GM21360 (cell line): ENCODE results near the gene SOWAHC.

Source experiments
- ATAC-seq: cut with Tn5 transposase; IDR thresholded peaks from one replicate; pipeline ENCODE4 v1.9.1; 2021; ENCODE audit warnings: mild to moderate bottlenecking, moderate library complexity; ENCODE audit not compliant: unreplicated experiment

The SOWAHC gene

DNA sequence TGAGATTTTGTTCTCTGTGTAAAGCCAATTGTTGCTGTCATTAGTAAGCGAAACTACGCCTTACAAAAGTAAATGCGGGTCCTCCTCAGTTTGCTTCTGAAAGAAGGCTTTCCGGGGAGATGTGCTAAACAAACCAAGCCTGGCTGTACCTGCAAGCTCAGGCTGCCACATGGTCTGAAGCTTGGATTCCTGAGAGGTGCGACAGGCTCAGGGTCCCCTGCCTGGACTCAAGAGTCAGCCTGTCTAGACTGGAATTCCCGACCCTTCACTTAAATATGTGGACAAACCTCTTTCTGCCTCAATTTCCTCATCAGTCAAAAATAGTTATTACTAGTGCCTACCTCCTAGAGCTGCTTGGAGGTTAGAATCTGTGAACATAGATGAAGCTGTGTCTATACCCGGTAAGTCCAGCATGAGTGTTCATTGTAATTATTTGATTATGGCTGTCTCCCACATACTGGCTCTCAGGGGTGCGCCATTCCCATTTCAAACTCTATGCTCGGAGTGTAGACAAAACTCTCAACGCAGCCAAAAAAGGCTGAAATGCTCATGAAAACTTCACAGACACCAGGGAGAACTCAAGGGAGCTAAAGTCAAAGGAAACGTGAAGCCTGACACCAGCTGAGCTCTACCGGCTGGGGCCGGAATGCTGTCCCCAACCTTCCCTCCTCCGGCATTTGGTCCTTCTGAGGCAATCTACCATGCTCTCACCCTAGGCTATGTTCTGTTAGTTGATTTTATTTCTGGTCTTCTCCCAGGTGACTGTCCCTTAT lies 31.4 kb downstream of the SOWAHC start:
- ATAC-seq: no peak

DNA sequence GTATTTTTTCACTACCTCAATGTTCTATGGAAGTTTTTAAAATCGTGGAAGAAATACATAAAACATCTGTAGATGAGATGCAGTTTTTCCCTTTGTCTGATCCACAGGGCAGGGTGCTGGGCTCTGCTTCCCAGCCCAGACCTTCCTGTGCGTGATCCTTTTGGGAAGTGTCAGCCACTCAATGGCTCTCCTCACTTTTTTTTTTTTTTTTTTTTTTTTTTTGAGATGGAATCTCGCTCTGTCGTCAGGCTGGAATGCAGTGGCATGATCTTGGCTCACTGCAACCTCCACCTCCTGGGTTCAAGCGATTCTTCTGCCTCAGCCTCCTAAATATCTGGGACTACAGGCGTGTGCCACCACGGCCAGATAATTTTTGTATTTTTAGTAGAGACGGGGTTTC lies 32.8 kb downstream of the SOWAHC start:
- no peak for ATAC-seq

DNA sequence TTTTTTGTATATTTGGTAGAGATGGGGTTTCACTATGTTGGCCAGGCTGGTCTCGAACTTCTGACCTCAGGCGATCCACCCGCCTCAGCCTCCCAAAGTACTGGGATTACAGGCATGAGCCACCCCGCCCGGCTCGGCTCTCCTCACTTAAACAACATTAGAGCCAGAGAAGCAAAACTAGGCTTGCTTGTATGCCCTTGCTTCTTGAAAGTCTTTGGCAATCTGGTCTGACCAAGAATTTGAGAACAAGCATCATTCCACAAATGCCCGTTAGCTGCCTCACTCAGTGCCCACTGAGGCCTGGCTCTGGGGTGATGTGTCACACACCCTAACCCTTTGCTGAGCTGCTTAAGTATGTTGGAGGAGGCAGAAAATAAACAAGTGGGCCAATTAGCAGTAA lies 33.5 kb downstream of the SOWAHC start:
- ATAC-seq: no peak

DNA sequence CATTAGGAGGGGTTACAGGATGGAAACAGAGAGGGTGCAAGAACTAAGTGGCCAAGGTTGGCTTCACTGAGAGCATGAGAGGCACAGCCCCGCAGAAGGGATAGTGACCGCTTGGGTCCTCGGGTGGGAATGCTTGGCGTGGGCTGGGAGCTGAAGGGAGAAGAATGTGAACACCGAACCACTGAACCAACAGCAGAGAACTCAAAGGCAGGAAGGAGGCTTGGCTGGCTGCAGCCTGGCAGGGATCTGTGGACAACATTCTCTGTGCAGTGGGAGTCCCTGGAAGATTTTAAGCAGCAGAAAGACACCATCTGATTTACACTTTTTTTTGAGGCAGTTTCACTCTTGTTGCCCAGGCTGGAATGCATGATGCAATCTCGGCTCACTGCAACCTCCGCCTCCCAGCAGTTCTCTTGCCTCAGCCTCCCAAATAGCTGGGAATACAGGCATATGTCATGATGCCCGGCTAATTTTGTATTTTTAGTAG lies 33.9 kb downstream of the SOWAHC start:
- ATAC-seq: no peak

DNA sequence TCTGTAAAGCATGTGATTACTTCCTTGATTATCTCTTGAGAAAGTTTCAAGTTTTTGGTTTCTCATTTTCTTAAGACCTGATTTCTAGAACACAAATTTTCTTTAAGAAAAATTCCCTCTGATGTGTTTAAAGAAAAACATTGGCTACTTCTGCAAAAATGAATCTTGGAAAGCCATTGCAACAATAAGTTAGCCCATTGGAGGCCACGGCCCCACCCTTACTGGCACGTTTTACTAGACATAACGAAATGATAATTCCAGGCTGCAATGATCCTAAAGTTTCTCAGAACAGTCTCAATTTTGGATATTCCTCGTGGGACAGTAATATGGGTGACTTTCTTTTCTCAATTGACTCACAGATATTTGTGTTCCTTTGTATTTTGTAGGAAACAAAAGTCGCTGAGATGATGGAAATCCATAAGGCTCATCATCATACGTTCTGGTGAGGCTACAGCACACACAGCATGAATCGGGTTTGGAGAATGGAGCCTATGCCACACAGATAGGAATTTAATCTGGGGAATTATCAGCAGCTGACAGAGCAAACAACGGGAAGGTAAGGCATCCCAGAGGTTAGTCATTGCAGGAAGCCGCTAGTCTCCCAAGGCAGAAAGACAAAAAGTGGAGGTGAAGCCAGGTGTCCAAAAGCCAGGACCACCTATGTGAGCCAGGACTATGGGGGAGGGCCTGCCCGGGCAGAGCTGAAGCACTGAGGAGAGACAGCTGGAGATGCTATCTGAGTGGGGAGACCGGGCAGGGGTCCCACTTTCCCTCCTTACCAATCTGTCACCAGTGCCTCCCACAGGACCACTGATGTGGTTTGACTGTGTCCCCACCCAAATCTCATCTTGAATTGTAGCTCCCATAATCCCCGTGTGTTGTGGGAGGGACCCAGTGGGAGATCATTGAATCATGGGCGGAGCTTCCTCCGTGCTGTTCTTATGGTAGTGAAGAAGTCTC lies 35.9 kb downstream of the SOWAHC start:
- no peak for ATAC-seq

DNA sequence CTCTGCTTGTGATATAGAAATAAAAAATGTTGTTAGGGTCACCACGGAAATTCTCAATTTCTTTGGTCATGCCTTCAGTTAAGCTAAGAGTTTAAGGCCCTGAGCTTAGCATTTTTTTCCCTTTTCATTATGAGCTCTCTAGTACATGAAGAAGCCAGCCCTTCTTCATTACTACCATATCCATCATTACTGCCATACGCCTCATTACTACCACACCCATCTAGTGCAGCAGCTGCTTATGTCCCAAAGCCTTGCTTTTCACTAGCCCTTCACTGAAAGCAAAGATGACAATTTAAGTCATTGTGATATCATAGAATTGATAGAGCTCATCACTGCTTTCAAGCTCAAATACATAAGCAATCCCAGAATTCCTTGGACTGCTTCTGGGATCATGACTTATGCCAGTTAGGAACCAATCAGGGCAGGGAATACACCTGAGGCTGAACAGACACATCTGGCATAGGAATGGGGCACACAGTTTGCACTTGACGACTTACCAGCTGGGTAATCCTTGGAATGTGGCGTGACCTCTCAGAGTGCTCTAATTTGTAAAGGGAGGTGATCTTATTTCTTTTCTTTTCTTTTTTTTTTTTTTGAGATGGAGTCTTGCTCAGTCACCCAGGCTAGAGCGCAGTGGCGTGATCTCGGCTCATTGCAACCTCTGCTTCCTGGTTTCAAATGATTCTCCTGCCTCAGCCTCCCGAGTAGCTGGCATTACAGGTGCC lies 40.3 kb downstream of the SOWAHC start:
- ATAC-seq: no peak

DNA sequence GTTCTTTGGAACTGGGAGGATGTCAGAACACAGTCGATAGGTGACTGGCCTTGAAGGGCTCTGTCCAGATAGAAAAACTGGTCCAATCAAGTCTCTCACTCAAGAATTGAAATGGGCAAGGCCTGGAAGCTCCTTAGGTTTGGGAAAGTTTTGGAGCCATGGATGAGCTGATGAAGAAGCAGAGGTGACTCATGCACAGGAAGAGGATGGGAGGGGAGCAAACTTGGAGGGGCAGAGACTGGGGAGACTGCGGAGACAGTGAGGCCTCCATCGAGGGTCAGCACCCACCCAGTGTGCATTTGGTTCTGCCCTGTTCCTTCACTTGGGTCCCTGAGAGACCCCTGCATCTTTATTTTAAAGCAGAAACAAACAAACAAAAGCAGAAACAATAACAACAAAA lies 41.1 kb downstream of the SOWAHC start:
- no peak for ATAC-seq

DNA sequence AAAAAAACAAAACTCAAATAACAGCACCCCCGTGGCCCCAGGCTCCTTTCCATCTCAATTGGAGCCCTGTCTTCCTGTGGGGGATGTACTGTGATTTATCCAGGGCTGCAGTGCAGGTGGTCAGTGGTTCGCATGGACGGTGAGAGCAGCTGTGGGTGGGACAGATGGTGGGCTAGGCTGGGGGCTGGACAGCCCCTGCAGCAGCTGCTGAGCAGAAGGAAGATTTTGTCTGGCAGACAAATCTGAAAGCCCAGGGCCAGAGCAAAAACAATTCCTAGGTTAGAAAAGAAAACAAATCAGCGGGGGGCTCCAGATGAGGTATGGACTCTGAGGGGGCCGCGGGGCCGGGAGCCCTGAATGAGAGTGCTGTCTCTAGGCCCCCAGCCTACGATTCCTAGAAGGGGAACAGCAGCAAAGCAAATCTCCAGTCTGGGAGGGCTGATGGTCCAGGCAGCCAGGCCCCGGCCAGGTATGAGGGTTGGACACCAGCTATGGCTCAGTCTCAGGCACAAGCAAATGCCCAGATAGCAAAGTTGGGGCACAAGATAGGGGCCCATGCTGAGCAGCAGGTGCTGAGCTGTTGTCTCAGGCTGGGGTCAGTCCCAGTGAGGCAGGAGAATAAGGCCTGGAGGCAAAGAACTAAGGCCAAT lies 45.4 kb downstream of the SOWAHC start:
- no peak for ATAC-seq

DNA sequence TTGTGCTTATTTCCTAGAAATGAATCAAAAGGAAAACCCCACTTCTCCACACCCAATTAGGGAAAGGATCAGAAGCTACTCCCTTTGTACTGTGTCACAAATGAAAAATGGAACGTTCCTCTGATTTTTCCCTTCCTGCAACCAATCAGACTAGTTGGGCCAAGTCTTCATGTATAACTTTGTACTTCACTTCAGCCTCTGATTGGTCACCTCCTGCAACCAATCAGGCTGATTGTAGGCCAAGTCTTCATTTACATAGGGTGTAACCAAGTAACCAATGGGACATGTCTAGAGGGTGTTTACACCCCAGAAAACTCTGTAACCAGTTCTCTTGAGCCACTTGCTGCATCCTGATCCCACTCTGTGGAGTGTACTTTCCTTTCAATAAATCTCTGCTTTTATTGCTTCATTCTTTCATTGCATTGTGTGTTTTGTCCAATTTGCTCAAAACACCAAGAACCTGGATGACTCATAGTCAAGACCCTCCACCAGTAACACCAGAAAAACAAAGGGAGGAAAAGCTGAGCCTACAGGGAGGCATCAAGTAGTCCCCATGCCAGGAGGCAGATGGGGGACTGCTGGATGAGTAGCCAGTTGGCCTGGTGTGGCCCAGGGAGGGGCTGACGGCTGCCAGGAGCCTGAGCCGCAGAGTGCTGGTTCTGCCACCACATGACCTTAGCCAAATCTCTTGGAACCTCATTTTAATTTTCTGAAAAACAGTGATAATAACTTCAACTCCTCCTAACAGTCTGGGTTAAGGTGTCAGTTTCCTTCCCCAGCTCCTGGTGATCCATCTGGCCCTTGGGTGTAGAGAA lies 46.1 kb downstream of the SOWAHC start:
- ATAC-seq: no peak

DNA sequence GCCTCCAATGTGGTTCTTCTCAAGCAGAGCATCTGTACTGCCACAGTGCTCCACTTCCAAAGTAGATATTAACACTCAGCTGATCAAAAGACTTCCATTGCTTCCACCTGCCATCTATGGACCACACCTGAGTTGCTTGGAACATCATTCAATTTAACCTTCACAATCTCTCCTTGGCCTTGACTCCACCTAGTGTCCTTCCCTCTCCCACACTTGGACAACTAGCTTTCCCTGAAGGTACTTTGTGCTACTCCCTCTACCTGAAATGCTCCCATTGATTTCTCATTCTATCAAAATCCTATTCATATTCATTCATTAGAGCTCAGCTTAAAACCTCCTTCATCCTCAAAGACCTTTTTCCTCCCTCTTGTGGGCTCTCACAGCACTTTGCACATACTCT lies 48.7 kb downstream of the SOWAHC start:
- ATAC-seq: no peak

DNA sequence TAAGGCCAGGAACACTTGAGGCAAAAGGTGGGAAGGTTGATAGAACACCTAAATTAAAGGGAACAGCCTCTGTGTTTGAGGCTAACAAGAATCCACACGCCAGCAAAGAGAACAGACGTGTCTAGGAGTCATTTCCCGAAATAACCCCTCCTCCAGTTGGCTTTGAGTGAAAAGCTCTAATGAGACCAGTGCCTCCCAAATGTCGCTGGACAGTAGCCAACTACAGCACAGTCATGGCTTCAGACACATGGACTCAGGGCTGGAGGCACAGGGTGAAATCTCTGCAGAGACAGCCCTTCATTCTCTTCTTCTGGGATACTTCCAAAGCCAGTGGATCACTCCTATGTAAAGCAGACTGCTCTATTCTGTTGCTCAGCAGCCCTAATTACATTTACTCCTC lies 49.6 kb downstream of the SOWAHC start:
- ATAC-seq: no peak

DNA sequence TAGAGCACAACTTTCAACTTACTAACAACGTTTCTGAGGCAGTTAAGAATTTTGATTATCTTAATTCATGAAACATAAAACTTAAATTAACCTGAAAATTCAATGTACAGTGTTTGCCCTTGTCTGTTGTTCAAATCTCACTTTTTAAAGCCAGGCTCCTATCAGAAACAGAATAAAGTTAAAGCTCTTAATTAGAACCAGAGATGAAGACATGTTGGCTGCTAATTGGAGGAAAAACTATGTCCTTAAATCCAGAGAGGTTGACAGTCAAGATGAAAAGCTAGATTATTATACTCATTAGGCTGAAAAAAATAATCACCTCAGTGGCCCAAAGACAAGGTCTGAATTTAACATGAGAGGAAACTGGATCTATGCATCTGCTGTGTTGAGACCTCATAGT lies 52.3 kb downstream of the SOWAHC start:
- ATAC-seq: no peak
